AG04450 (cell line): ENCODE measurements around the gene NCDN. TPM values are rescaled to one million over a fixed set of nuclear protein-coding genes. Genes with fewer than 3 reads are reported as not detected.

ENCODE experiments used
- CTCF ChIA-PET: fragments of 300-600, 350-600 bp; formaldehyde crosslinking; extraction: SDS; loops from one replicate; lab custom pipeline; 2022; ENCODE audit warnings: antibody characterized with exemption, inconsistent platforms; lab: Charles Lee
- POLR2A ChIA-PET: fragments of 350-600 bp; formaldehyde crosslinking; extraction: SDS; loops from one replicate; lab custom pipeline; 2021; ENCODE audit warnings: antibody characterized with exemption, inconsistent platforms; lab: Yijun Ruan, JAX
- DNase-seq: peaks from one replicate; pipeline ENCODE4 v3.0.0-alpha.2; 2011; ENCODE audit warnings: low read depth, low spot score
- H3K27ac ChIP-seq: one replicate; pipeline ENCODE4 v1.5.1; 2012; ENCODE audit warnings: low read depth, low read length, control low read depth
- H3K27me3 ChIP-seq: one replicate; pipeline ENCODE4 v1.6.0; 2012; ENCODE audit warnings: low read length; ENCODE audit not compliant: control insufficient read depth, insufficient read depth
- H3K4me3 ChIP-seq: 2 replicates; pipeline ENCODE4 v1.5.1; 2011; ENCODE audit warnings: mild to moderate bottlenecking, low read depth, low read length, control low read depth
- H3K9me3 ChIP-seq: 2 replicates; pipeline ENCODE4 v1.5.1; 2012; ENCODE audit warnings: low read length; ENCODE audit not compliant: control insufficient read depth, insufficient read depth
- CTCF ChIP-seq: IDR thresholded peaks from 2 replicates; pipeline ENCODE4 v1.5.1; 2011; ENCODE audit warnings: low read depth, low read length, control low read depth, inconsistent platforms
- polyA plus RNA-seq: library from polyadenylated mRNA; depleted of rRNA; stranded (reverse); fragments of >200 nt; gene quantifications from 2 replicates; pipeline ENCODE4 v1.2.3, GENCODE V29; 2011

The NCDN gene
- polyA plus RNA-seq, 1 experiment = 16.7 TPM

DNA sequence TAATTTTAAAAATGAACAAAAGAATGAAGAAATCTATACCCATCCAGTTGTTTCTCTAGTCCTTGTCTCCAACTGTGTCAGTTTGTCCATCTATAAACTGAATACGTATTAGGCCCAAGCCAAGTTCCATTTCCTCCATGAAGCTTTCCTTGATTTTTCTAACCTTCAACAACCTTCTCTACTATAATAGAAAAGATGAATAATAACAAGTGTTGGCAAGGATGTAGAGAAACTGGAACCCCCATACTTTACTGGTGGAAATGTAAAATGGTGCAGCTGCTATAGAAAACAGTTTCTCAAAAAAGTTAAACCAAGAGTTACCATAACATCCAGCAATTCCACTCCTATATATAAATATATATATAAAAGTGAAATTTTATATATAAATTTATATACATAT is 11.0 kb upstream of the NCDN start:
- no peak overlapping the region for H3K27ac ChIP-seq
- ChIA-PET POLR2A (no interaction called here), CTCF (interaction anchor here (1.9 kb wide), 1 partner anchor 18 kb away, joined by 6 read pairs; no protein-coding TSS in a partner anchor)
- no peak for DNase-seq
- no peaks in the 10 kb centered on the region for H3K27me3 ChIP-seq
- H3K9me3 ChIP-seq = no peaks in the 10 kb centered on the region
- no peak overlapping the region for H3K4me3 ChIP-seq
- no peak for TF ChIP-seq CTCF

DNA sequence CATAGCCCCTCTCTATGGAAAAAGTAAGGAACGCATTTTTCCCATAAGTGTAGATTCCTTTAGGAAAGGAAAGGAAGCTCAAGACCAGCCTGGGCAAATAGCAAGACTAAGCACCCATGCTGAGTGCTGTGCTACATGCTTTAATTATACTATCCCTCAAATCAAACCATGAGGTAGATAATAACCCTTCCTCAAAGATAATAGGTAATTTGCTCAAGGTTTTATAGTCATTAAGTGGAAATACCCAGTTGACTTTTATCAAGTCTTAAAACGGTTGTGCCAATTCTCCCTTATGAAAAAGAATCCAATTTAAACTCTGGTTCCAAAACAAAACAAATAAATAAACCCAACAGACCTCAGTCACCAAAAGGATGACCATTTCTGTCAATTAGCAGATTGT is 3.7 kb upstream of the NCDN start:
- no peaks in the 10 kb centered on the region for H3K27me3 ChIP-seq
- H3K4me3 ChIP-seq = no peak overlapping the region
- no peak for TF ChIP-seq CTCF
- no peak for DNase-seq
- POLR2A ChIA-PET = no interaction called here
- H3K9me3 ChIP-seq = peaks cover 4% of the 10 kb centered on the region; the same call in 1 of the 2 replicates
- CTCF ChIA-PET = interaction anchor here (1.1 kb wide), 1 partner anchor 102 kb away, joined by 3 read pairs; no protein-coding TSS in a partner anchor
- H3K27ac ChIP-seq = no peak overlapping the region

GRCh38 chr1:35554266-35555211 is 3.1 kb upstream of the NCDN start:
- POLR2A ChIA-PET = no interaction called here
- no peak for TF ChIP-seq CTCF
- Histone ChIP-seq H3K9me3 (peaks cover 4% of the 10 kb centered on the region; the same call in 1 of the 2 replicates), H3K27ac (no peak overlapping the region), H3K4me3 (no peak overlapping the region), H3K27me3 (no peaks in the 10 kb centered on the region)
- CTCF ChIA-PET = interaction anchor here (1.1 kb wide), 1 partner anchor 103 kb away, joined by 3 read pairs; no protein-coding TSS in a partner anchor
- DNase-seq = no peak

GRCh38 chr1:35555212-35555584 is 2.4 kb upstream of the NCDN start:
- peak overlapping the region; percentile 25 for H3K27ac ChIP-seq
- peak overlapping the region; percentile 96 for H3K4me3 ChIP-seq
- peaks cover 4% of the 10 kb centered on the region; the same call in 1 of the 2 replicates for H3K9me3 ChIP-seq
- POLR2A ChIA-PET = no interaction called here
- no peak for TF ChIP-seq CTCF
- CTCF ChIA-PET = interaction anchor here (1.6 kb wide), 1 partner anchor 10 kb away, joined by 12 read pairs; no protein-coding TSS in a partner anchor
- H3K27me3 ChIP-seq = no peaks in the 10 kb centered on the region
- no peak for DNase-seq
